ENCODE results near the gene ZNF213. TPM values are rescaled to one million over a fixed set of nuclear protein-coding genes. Genes with fewer than 3 reads are reported as not detected.

The ZNF213 gene
- total RNA-seq, 1 donor from 2014 or later, result 13.4 TPM

DNA sequence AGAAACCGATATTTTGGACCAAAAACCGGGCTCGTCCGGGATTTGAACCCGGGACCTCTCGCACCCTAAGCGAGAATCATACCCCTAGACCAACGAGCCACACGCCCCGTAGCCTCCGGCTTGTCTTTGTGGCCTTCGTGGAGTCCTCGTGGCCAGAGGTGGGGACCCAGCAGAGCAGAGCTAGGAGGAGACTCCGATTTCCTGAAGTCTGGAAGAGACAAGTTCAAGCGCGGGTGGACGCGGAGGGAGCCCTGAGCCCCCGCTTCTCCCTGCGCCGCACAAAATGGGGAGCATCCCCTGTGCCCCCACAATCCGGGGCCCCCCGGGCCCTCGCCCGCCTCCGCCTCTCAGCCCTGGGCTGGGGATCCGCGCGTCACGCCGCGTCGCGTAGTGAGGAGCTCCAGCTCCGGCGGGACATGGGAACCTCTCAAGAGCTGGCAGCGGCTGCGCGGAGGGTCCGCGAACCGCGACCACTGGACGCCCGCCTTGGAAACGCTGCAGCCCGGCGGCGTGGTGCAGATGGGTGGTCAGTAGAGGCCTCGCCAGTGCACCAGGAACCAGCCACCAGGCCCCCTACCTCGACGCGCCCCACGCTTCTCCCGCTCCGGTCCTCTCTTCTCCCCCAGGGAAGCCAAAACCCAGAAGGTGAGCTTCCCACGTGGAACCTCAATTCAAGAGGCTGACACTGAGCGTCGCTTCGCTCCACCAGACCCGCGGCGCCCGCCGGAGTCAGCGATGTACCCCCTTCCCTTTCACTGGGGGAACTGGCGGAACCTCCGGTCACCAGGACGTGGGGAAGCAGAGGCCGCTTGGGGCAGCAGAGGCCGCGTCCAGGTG, 48.0 kb downstream of the ZNF213 start:
- Mint-ChIP-seq H3K27ac (peak overlapping the region; percentile 95), H3K9me3 (ENCODE audit: low read depth) (no peaks in the 10 kb centered on the region), H3K27me3 (peaks cover 92% of the 10 kb centered on the region), H3K36me3 (ENCODE audit: insufficient read depth) (no peaks in the 10 kb centered on the region), H3K4me1 (ENCODE audit: low read depth) (peaks cover 4% of the 10 kb centered on the region), H3K4me3 (ENCODE audit: low read depth) (peak overlapping the region; percentile 71)
- TF ChIP-seq, protein P1, sequence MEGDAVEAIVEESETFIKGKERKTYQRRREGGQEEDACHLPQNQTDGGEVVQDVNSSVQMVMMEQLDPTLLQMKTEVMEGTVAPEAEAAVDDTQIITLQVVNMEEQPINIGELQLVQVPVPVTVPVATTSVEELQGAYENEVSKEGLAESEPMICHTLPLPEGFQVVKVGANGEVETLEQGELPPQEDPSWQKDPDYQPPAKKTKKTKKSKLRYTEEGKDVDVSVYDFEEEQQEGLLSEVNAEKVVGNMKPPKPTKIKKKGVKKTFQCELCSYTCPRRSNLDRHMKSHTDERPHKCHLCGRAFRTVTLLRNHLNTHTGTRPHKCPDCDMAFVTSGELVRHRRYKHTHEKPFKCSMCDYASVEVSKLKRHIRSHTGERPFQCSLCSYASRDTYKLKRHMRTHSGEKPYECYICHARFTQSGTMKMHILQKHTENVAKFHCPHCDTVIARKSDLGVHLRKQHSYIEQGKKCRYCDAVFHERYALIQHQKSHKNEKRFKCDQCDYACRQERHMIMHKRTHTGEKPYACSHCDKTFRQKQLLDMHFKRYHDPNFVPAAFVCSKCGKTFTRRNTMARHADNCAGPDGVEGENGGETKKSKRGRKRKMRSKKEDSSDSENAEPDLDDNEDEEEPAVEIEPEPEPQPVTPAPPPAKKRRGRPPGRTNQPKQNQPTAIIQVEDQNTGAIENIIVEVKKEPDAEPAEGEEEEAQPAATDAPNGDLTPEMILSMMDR (IDR thresholded peaks at IDR 0.05; ENCODE audit: unreplicated experiment), result no peak
- DNase-seq (ENCODE audit: low spot score, unreplicated experiment), result no peak

DNA sequence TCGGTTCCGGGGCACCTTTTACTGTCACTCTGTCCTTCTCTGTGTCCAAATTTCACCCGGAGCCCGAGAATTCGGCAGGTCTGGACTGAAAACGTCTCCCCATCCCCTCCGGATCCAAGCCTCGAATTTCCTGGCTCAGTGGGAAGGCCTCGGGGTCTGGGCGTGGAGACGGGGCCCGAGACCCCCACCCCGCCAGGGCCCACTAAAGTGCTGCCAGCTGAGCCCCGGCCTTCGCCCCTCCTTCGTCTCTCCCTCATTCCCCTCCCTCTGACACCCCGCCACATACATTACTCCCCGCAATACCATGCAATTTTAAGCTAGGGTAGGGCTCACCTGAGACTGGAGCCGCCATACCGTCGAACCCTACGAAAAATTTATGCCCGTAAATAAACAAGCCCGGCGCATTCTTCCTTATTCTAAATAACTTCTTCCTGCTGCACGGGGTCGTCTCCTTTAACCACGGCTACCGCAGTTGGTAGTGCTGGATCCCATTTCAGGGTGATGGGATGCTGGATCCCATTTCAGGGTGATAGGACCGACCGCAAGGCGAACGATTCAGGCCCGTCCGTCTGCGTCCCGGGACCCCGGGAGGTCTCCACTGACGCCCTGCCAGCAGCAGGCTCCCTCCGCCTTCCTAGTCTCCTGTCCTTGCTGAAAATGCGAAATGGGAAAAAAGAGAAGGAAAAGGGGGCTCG, 48.8 kb downstream of the ZNF213 start:
- peaks cover 91% of the 10 kb centered on the region for H3K27me3 Mint-ChIP-seq
- H3K9me3 Mint-ChIP-seq (ENCODE audit: low read depth), result no peaks in the 10 kb centered on the region
- H3K4me1 Mint-ChIP-seq (ENCODE audit: low read depth), result peaks cover 6% of the 10 kb centered on the region
- H3K27ac Mint-ChIP-seq, result peak overlapping the region; percentile 69
- H3K4me3 Mint-ChIP-seq (ENCODE audit: low read depth), result peak overlapping the region; percentile 71
- no peak for DNase-seq (ENCODE audit: low spot score, unreplicated experiment)
- TF ChIP-seq, protein P1 (IDR thresholded peaks at IDR 0.05; ENCODE audit: unreplicated experiment), result no peak
- H3K36me3 Mint-ChIP-seq (ENCODE audit: insufficient read depth), result no peaks in the 10 kb centered on the region

DNA sequence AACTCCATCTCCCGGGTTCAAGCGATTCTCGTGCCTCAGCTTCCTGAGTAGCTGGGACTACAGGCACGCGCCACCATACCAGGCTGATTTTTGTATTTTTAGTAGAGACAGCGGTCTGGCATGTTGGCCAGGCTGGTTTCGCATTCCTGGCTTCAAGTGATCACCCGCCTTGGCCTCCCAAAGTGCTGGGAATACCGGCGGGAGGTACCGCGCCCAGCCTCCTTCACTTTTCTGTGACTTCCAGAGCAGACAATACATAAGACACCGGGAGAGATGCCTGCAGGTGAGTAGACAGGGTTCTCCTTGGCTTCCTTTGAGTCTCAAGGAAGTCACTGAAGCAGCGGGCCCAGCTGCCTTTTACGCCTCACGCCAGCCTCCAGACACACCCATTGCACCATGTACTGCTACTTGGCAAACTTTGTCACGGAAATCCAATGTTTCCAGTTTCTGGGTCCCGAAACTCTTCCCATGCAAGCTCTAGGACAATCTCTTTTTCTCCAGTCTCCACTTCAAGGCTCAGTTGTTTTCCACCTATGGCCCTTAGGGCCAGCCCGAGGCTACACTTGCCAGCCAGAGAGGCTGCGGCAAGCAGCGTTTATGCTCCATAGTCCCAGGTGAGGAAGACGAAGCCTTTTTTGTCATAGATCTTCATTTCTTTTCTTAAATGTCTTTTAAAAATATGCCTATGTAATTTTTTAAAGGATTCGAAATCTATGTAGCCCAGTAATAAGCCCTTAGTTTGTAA, 52.3 kb downstream of the ZNF213 start:
- H3K9me3 Mint-ChIP-seq (ENCODE audit: low read depth), result no peaks in the 10 kb centered on the region
- no peak overlapping the region for H3K4me3 Mint-ChIP-seq (ENCODE audit: low read depth)
- DNase-seq (ENCODE audit: low spot score, unreplicated experiment), result no peak
- H3K36me3 Mint-ChIP-seq (ENCODE audit: insufficient read depth), result no peaks in the 10 kb centered on the region
- H3K4me1 Mint-ChIP-seq (ENCODE audit: low read depth), result peaks cover 9% of the 10 kb centered on the region
- H3K27ac Mint-ChIP-seq, result no peak overlapping the region
- TF ChIP-seq, protein P1 (IDR thresholded peaks at IDR 0.05; ENCODE audit: unreplicated experiment), result no peak
- H3K27me3 Mint-ChIP-seq, result peaks cover 90% of the 10 kb centered on the region

DNA sequence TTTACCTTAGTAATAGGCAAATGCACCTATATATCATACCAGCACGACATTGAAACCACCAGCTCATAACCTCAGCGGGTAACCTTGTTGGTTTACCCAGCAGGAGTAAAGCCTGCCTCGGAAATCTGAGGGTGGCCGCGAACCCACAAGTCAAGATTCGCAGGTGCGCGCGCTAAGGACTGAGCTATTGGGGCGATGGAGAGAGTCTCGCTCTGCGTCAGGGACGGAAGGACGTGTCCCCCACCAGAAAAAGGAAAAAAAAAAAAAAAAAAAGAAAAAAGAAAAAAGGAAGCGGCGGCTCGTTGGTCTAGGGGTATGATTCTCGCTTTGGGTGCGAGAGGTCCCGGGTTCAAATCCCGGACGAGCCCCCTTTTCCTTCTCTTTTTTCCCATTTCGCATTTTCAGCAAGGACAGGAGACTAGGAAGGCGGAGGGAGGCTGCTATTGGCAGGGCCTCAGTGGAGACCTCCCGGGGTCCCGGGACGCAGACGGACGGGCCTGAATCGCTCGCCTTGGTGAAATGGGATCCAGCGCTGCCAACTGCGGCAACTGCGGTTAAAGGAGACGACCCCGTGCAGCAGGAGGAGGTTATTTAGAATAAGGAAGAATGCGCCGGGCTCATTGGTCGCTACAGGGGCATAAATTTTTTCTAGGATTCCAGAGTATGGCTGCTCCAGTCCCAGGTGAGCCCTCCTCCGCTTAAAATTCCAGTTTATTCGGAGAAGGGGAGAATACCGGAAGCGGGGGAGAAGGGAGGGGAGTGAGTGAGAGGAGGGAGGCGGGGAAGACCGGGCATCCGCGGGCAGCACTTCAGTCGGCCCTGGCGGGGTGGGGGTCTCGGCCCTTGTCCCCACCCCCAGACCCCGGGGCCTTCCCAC, 53.2 kb downstream of the ZNF213 start, which contains the start of gene OR1F1:
OR1F1 (plus strand) TSS at position 407 of the 877 bp plus-strand sequence.
- peak within 1 kb of the TSS; percentile 90 for H3K27ac Mint-ChIP-seq
- TF ChIP-seq, protein P1 (IDR thresholded peaks at IDR 0.05; ENCODE audit: unreplicated experiment), result no peak
- peak within 1 kb of the TSS; percentile 72 for H3K4me3 Mint-ChIP-seq (ENCODE audit: low read depth)
- H3K36me3 Mint-ChIP-seq (ENCODE audit: insufficient read depth), result no peaks in the 10 kb centered on the region
- DNase-seq (ENCODE audit: low spot score, unreplicated experiment), result no peak
- H3K27me3 Mint-ChIP-seq, result peaks cover 85% of the 10 kb centered on the region
- no peaks in the 10 kb centered on the region for H3K9me3 Mint-ChIP-seq (ENCODE audit: low read depth)
- peaks cover 9% of the 10 kb centered on the region for H3K4me1 Mint-ChIP-seq (ENCODE audit: low read depth)

All from progenitor cell of endocrine pancreas (in vitro differentiated cells).